MM.1S (cell line): Measurements from ENCODE around the gene UGT2B28.
"Not testable (repeated sequence)": the region's sequence is repeated elsewhere in the genome, so short reads cannot be mapped to it uniquely, and the experiment has no call there.

Experiments
- DNase-seq: peaks from one replicate; pipeline ENCODE4 v3.0.0-alpha.2; 2015
- H2AFZ ChIP-seq: fragments of 300-600 bp; sonication (generic); 2 replicates; pipeline ENCODE4 v1.6.0; 2016; ENCODE audit warnings: antibody characterized with exemption, low read length
- H3F3A ChIP-seq: fragments of 300-600 bp; sonication (generic); 2 replicates; pipeline ENCODE4 v1.6.1; 2016; ENCODE audit warnings: mild to moderate bottlenecking, antibody characterized with exemption, low read length, moderate library complexity, mixed read lengths; ENCODE audit not compliant: insufficient read depth
- H3K27ac ChIP-seq: fragments of 300-600 bp; sonication (generic); 2 replicates; pipeline ENCODE4 v1.5.1; 2016; ENCODE audit warnings: mild to moderate bottlenecking, low read length
- H3K27me3 ChIP-seq: fragments of 300-600 bp; sonication (generic); replicated peaks from 2 replicates; pipeline ENCODE4 v1.6.0; 2016; ENCODE audit warnings: low read length; ENCODE audit not compliant: insufficient read depth
- H3K36me3 ChIP-seq: fragments of 300-600 bp; sonication (generic); replicated peaks from 2 replicates; pipeline ENCODE4 v1.6.1; 2016; ENCODE audit warnings: mild to moderate bottlenecking, low read length, mixed read lengths; ENCODE audit not compliant: insufficient read depth
- H3K4me1 ChIP-seq: fragments of 300-600 bp; sonication (generic); 2 replicates; pipeline ENCODE4 v1.6.1; 2016; ENCODE audit warnings: low read length, mixed read lengths
- H3K4me2 ChIP-seq: fragments of 300-600 bp; sonication (generic); 2 replicates; pipeline ENCODE4 v1.6.0; 2016; ENCODE audit warnings: low read depth, low read length
- H3K4me3 ChIP-seq: fragments of 300-600 bp; sonication (generic); 2 replicates; pipeline ENCODE4 v1.5.1; 2016; ENCODE audit warnings: low read length, mixed read lengths
- H3K79me2 ChIP-seq: fragments of 300-600 bp; sonication (generic); 2 replicates; pipeline ENCODE4 v1.6.1; 2016; ENCODE audit warnings: mixed run types, low read length, mixed read lengths
- H3K9ac ChIP-seq: fragments of 300-600 bp; sonication (generic); 2 replicates; pipeline ENCODE4 v1.6.1; 2016; ENCODE audit warnings: low read length, mixed read lengths
- H3K9me2 ChIP-seq: fragments of 300-600 bp; sonication (generic); replicated peaks from 2 replicates; pipeline ENCODE4 v1.6.1; 2016; ENCODE audit warnings: mild to moderate bottlenecking, low read length, mixed read lengths; ENCODE audit not compliant: insufficient read depth
- H3K9me3 ChIP-seq: fragments of 300-600 bp; sonication (generic); replicated peaks from 2 replicates; pipeline ENCODE4 v1.6.1; 2016; ENCODE audit warnings: mild to moderate bottlenecking, low read length, mixed read lengths; ENCODE audit not compliant: insufficient read depth
- H4K20me1 ChIP-seq: fragments of 300-600 bp; sonication (generic); 2 replicates; pipeline ENCODE4 v1.6.1; 2016; ENCODE audit warnings: mild to moderate bottlenecking, low read length, moderate library complexity, mixed read lengths; ENCODE audit not compliant: insufficient read depth

The UGT2B28 gene

GRCh38 chr4:69250884-69251283 is 29.4 kb upstream of the UGT2B28 start:
- not testable (repeated sequence) for H3K9ac ChIP-seq, H3K9me2 ChIP-seq, H2AFZ ChIP-seq, DNase-seq, H3K36me3 ChIP-seq, H3K4me3 ChIP-seq, H3F3A ChIP-seq, H4K20me1 ChIP-seq, H3K4me1 ChIP-seq, H3K4me2 ChIP-seq, H3K27me3 ChIP-seq, H3K79me2 ChIP-seq, H3K27ac ChIP-seq, H3K9me3 ChIP-seq

DNA sequence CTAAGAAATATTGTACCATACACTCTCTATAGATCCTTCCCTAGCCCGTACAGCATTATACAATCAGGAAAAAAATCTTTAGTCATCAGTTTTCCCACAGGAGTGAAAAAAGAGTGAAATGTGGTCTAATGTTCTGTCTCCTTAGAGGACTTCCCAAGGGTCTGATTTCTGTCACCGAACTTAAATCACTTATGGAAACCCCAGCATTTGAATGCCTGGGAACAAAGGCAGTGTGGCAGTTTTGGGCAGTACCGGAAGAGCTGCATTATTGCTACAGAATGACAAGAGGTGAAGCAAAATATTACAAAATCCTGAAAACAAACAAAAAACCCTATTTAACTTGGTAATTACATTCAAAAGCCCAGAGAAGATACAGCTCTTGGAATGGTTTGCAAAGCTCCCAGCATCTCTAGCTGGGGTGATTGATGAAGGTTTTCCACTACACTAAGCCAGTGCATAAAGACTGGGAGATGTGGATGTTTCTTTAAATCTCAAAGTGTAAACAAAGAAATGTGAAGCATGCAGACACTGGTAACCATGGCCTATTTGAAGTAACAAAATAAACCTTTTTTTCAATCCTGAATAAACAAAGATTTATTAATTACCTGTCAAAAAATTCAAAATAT is 27.0 kb upstream of the UGT2B28 start:
- not testable (repeated sequence) for H3K9me2 ChIP-seq, H3K4me2 ChIP-seq, H3K9me3 ChIP-seq, H3K36me3 ChIP-seq, H2AFZ ChIP-seq, H3K27ac ChIP-seq, H3K27me3 ChIP-seq, DNase-seq, H3K79me2 ChIP-seq, H3F3A ChIP-seq, H4K20me1 ChIP-seq, H3K4me3 ChIP-seq, H3K9ac ChIP-seq, H3K4me1 ChIP-seq

GRCh38 chr4:69268612-69269011 is 11.7 kb upstream of the UGT2B28 start:
- H3K9me3 ChIP-seq, H2AFZ ChIP-seq, H3K4me3 ChIP-seq, H3K4me2 ChIP-seq, H4K20me1 ChIP-seq, H3K36me3 ChIP-seq, H3F3A ChIP-seq, H3K27me3 ChIP-seq, H3K27ac ChIP-seq, H3K79me2 ChIP-seq, H3K4me1 ChIP-seq, H3K9ac ChIP-seq, DNase-seq, H3K9me2 ChIP-seq: not testable (repeated sequence)

GRCh38 chr4:69296356-69296755 is 16.1 kb downstream of the UGT2B28 start:
- H3K79me2 ChIP-seq, H3K27ac ChIP-seq, H3K4me3 ChIP-seq, H3K27me3 ChIP-seq, H3K9me3 ChIP-seq, DNase-seq, H4K20me1 ChIP-seq, H3K9me2 ChIP-seq, H3F3A ChIP-seq, H3K9ac ChIP-seq, H3K36me3 ChIP-seq, H3K4me2 ChIP-seq, H3K4me1 ChIP-seq, H2AFZ ChIP-seq: not testable (repeated sequence)

- not testable (repeated sequence) for H3K36me3 ChIP-seq, H2AFZ ChIP-seq, H3K27me3 ChIP-seq, H3K9me3 ChIP-seq, H3K27ac ChIP-seq, H3K9ac ChIP-seq, H4K20me1 ChIP-seq, H3K4me3 ChIP-seq, DNase-seq, H3K4me2 ChIP-seq, H3K9me2 ChIP-seq, H3F3A ChIP-seq, H3K79me2 ChIP-seq, H3K4me1 ChIP-seq
Observed at GRCh38 chr4:69308426-69309033, 28.3 kb downstream of the UGT2B28 start.

DNA sequence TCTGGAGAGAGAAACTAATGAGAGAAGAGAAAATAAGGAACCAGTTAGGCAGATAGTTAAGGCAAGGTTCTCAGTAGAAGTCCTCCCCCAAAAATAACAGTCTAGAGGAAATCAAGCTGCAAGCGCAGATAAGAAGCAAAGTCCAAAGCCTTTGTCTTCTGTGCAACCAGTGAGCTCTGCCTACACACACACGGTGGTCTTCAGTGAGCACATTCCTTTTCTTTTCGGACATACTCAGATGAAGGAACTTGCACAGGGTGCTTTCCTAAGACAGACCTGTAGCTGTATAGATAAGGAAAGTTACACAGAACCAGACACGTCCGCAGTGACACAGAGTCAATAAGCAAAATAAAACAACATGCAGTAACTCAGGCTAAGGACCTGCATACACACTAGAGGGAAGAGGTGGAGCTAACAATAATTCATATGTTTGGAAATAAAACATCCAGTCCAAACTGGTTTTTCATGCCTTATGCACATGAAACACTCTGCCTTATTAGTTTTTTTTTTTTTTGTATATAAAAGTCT is 29.3 kb downstream of the UGT2B28 start:
- DNase-seq: not testable (repeated sequence)

DNA sequence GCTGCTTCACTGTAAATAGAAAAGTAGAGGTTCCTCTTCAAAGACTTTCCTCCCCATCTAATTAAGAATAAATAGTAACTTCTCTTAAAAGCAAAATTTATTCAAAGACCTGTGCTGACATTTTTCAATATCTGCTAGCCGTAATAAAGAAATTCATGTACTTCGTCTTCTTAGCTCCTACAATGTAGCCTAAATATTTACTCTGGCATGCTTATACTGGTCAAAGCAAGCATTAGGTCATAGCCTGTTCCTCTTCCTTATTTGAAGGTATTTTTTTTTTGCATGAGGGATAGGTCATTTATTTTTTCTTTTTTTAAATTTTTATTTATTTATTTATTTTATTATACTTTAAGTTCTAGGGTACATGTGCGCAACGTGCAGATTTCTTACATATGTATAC is 30.0 kb downstream of the UGT2B28 start:
- not testable (repeated sequence) for H3F3A ChIP-seq, H4K20me1 ChIP-seq, H3K27ac ChIP-seq, H3K4me3 ChIP-seq, H3K4me2 ChIP-seq, H2AFZ ChIP-seq, H3K9me2 ChIP-seq, H3K9me3 ChIP-seq, H3K79me2 ChIP-seq, H3K9ac ChIP-seq, H3K4me1 ChIP-seq, H3K36me3 ChIP-seq, DNase-seq, H3K27me3 ChIP-seq

More for the DNA sequence above, 29.3 kb downstream of the UGT2B28 start:
- not testable (repeated sequence) for H3K9me3 ChIP-seq, H3K27ac ChIP-seq, H2AFZ ChIP-seq, H3F3A ChIP-seq, H3K79me2 ChIP-seq, H4K20me1 ChIP-seq, H3K36me3 ChIP-seq, H3K9me2 ChIP-seq, H3K4me2 ChIP-seq, H3K4me1 ChIP-seq, H3K9ac ChIP-seq, H3K4me3 ChIP-seq, H3K27me3 ChIP-seq
